OCI-LY7 (cell line): ENCODE data around the gene PHACTR2. TPM values are rescaled to one million over a fixed set of nuclear protein-coding genes. Genes with fewer than 3 reads are reported as not detected.

Experiments
- BruUV-seq: library from RNA; stranded (reverse); fragments of 400-500 nt; replicated peaks from 2 replicates; lab custom pipeline; 2021; lab: Mats Ljungman, UMichigan
- CTCF ChIA-PET: fragments of 300-600 bp; sonication (Branson Sonifier 250); formaldehyde crosslinking; loops from one replicate; lab custom pipeline; 2022; ENCODE audit warnings: antibody characterized with exemption; ENCODE audit not compliant: unreplicated experiment; lab: Charles Lee
- POLR2A ChIA-PET: fragments of 300-600 bp; sonication (Branson Sonifier 250); formaldehyde crosslinking; loops from one replicate; lab custom pipeline; 2022; ENCODE audit warnings: antibody characterized with exemption; lab: Charles Lee
- DNase-seq: peaks from one replicate; pipeline ENCODE4 v3.0.0-alpha.2; 2015; ENCODE audit warnings: low spot score
- H2AFZ ChIP-seq: fragments of 200-600 bp; sonication (generic), shearing (Covaris generic); 2 replicates; pipeline ENCODE4 v1.6.1; 2014; ENCODE audit warnings: mild to moderate bottlenecking, antibody characterized with exemption, low read length, moderate library complexity
- H3K27ac ChIP-seq: fragments of 200-600 bp; sonication (generic); 2 replicates; pipeline ENCODE4 v1.5.1; 2014; ENCODE audit warnings: mixed run types, low read depth, mild to moderate bottlenecking, moderate library complexity, low read length, inconsistent platforms; ENCODE audit not compliant: poor library complexity, severe bottlenecking
- H3K36me3 ChIP-seq: fragments of 200-600 bp; sonication (generic); 2 replicates; pipeline ENCODE4 v1.6.1; 2014; ENCODE audit warnings: mild to moderate bottlenecking, antibody characterized with exemption, low read length, moderate library complexity, mixed read lengths; ENCODE audit not compliant: insufficient read depth
- H3K4me1 ChIP-seq: fragments of 200-600 bp; sonication (generic); 2 replicates; pipeline ENCODE4 v1.5.1; 2014; ENCODE audit warnings: mild to moderate bottlenecking, low read length; ENCODE audit not compliant: insufficient read depth, poor library complexity, severe bottlenecking
- H3K4me2 ChIP-seq: fragments of 200-600 bp; sonication (generic); 2 replicates; pipeline ENCODE4 v1.6.1; 2014; ENCODE audit warnings: mild to moderate bottlenecking, low read length
- H3K4me3 ChIP-seq: fragments of 200-600 bp; sonication (generic); 2 replicates; pipeline ENCODE4 v1.5.1; 2014; ENCODE audit warnings: mild to moderate bottlenecking, low read depth, low read length; ENCODE audit not compliant: poor library complexity, severe bottlenecking
- H3K79me2 ChIP-seq: fragments of 200-600 bp; sonication (generic); 2 replicates; pipeline ENCODE4 v1.6.1; 2016; ENCODE audit warnings: low read depth, mild to moderate bottlenecking, low read length, moderate library complexity, mixed read lengths; ENCODE audit not compliant: insufficient read depth
- H3K9me2 ChIP-seq: fragments of 200-600 bp; sonication (generic); 2 replicates; pipeline ENCODE4 v1.6.1; 2016; ENCODE audit warnings: mild to moderate bottlenecking, low read length, mixed read lengths; ENCODE audit not compliant: insufficient read depth
- H3K9me3 ChIP-seq: fragments of 200-600 bp; sonication (generic); 2 replicates; pipeline ENCODE4 v1.6.1; 2014; ENCODE audit warnings: mild to moderate bottlenecking, mixed run types, low read length, mixed read lengths
- H4K20me1 ChIP-seq: fragments of 200-600 bp; sonication (generic); 2 replicates; pipeline ENCODE4 v1.6.1; 2014; ENCODE audit warnings: mild to moderate bottlenecking, antibody characterized with exemption, low read length, moderate library complexity, mixed read lengths; ENCODE audit not compliant: insufficient read depth
- EZH2phosphoT487 ChIP-seq: fragments of 200-600 bp; sonication (generic); IDR thresholded peaks from 2 replicates; pipeline ENCODE4 v1.6.1; 2018; ENCODE audit warnings: low read depth, borderline replicate concordance, mild to moderate bottlenecking, mixed run types, antibody characterized with exemption, low read length, moderate library complexity, mixed read lengths
- intact Hi-C: fragments of 100-400 bp; cut with micrococcal nuclease; formaldehyde crosslinking; loops from one replicate; pipeline ENCODE4 v1.10.0; 2022; ENCODE audit not compliant: unreplicated experiment
- total RNA-seq, 2 experiments: library from RNA; depleted of rRNA in 1 of 2; stranded (reverse); fragments of >200 nt in 1 of 2; shearing (Covaris generic) in 1 of 2; gene quantifications; 2 replicates each; pipeline ENCODE4 v1.2.3, GENCODE V29; 2014 to 2022
- TF ChIP-seq, protein P1 (sequence below): fragments of 200-600 bp; sonication (generic); conservative IDR thresholded peaks from 2 replicates; pipeline ENCODE4 v1.5.1; 2014; ENCODE audit warnings: mild to moderate bottlenecking, antibody characterized with exemption, low read length, moderate library complexity, mixed read lengths

Gene PHACTR2
- total RNA-seq, 2 experiments from 2014 or later, result 0.06 to 5.4 TPM

DNA sequence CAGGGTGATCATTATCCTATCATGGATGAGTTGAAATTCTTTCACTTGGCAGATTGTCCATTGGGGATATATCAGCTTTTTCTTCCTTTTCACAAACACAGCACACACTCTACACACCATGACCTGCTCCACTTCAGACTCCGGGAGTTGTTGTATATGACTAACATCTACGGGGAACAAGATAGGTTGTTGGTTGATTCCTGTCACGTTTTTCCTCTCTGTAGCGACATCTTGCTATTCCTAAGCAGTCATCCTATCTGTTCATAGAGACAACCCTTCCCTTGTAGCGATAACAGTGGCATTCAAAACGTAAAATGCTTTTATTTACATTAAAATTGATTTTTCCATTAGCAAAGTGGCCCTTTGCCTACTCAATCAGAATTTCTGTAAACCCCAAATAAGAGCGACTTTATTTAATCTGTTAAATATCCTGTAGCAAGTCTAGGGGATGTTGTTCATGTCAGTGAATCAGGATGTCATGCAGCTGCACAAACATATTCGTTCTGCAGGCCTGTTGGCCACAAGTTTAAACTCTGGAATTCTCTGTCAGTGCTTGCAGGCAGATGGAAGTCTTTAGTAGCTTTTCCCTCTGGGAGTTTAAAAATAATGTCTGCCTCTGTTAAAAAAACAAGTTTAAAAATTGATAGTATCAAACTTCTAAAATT is 23.1 kb downstream of the PHACTR2 start:
- TF ChIP-seq, protein P1, sequence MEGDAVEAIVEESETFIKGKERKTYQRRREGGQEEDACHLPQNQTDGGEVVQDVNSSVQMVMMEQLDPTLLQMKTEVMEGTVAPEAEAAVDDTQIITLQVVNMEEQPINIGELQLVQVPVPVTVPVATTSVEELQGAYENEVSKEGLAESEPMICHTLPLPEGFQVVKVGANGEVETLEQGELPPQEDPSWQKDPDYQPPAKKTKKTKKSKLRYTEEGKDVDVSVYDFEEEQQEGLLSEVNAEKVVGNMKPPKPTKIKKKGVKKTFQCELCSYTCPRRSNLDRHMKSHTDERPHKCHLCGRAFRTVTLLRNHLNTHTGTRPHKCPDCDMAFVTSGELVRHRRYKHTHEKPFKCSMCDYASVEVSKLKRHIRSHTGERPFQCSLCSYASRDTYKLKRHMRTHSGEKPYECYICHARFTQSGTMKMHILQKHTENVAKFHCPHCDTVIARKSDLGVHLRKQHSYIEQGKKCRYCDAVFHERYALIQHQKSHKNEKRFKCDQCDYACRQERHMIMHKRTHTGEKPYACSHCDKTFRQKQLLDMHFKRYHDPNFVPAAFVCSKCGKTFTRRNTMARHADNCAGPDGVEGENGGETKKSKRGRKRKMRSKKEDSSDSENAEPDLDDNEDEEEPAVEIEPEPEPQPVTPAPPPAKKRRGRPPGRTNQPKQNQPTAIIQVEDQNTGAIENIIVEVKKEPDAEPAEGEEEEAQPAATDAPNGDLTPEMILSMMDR, result no peak
- no peak for TF ChIP-seq EZH2phosphoT487
- intact Hi-C loops, result no loop called here
- Histone ChIP-seq H3K27ac (no peak overlapping the region), H3K36me3 (no peaks in the 10 kb centered on the region), H3K79me2 (no peaks in the 10 kb centered on the region), H3K4me2 (no peak overlapping the region), H2AFZ (no peak overlapping the region), H3K4me1 (no peaks in the 10 kb centered on the region), H4K20me1 (no peaks in the 10 kb centered on the region), H3K9me2 (no peaks in the 10 kb centered on the region), H3K9me3 (no peaks in the 10 kb centered on the region), H3K4me3 (no peak overlapping the region)
- no peak for DNase-seq
- POLR2A ChIA-PET, result interaction anchor here (0.7 to 0.8 kb wide), 2 partner anchors 48 to 160 kb away, joined by 3 read pairs; no protein-coding TSS in a partner anchor
- CTCF ChIA-PET, result no interaction called here
- BruUV-seq, result no TSS peak

DNA sequence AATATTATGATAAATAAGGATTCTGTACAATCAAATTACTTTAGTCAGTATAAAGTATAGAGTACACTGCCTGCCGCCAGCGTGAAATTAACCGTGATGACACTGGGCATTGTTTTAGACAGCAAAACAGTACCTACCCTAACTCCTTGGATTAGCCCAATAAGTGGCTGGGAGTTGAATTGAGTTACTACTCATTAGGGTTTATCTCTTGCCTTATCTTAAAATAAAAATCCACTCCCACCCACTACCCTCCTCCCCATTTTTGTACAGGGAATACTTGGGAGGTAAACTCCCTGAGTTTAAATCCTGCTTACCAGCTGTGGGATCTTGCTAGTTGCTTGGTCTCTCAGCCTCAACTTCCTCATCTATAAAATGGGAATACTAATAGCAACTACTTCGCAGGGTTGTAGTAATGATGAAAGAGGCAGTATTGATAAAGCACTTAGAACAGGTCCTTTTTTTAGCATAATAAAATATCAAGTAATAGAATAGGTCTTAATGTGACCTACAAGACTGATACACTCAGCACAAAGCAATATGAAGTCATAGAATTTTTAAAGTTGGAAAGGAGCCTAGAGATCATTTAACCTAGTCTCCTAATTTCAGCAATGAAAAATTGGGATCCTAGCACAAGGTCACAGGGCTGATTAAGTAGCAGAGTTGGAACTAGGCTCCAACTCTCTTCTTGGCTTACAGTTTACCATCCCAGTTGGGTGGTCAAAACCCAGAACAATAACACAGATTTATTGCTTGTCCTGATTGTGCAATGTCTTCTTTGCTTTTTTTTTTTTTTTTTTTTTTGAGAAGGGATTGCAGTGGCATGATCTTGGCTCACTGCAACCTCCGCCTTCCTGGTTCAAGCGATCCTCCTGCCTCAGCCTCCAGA is 23.8 kb downstream of the PHACTR2 start:
- no peak overlapping the region for H3K27ac ChIP-seq

More for the DNA sequence above, 23.8 kb downstream of the PHACTR2 start:
- no peak overlapping the region for H3K4me3 ChIP-seq
- no peaks in the 10 kb centered on the region for H3K36me3 ChIP-seq
- ChIA-PET POLR2A (interaction anchor here (0.7 kb wide), 2 partner anchors 159 to 811 kb away, joined by 3 to 4 read pairs; no protein-coding TSS in a partner anchor), CTCF (no interaction called here)
- H3K4me1 ChIP-seq, result no peaks in the 10 kb centered on the region
- no peak overlapping the region for H3K4me2 ChIP-seq
- H2AFZ ChIP-seq, result no peak overlapping the region
- no peaks in the 10 kb centered on the region for H4K20me1 ChIP-seq
- H3K9me3 ChIP-seq, result no peaks in the 10 kb centered on the region
- BruUV-seq, result no TSS peak
- no peak for TF ChIP-seq EZH2phosphoT487
- TF ChIP-seq, protein P1, result no peak
- intact Hi-C loops, result no loop called here
- no peak for DNase-seq
- no peaks in the 10 kb centered on the region for H3K79me2 ChIP-seq
- no peaks in the 10 kb centered on the region for H3K9me2 ChIP-seq
